ENCODE results near the gene NR4A3. TPM values are rescaled to one million over a fixed set of nuclear protein-coding genes. Genes with fewer than 3 reads are reported as not detected.
"Not testable (repeated sequence)": the region's sequence is repeated elsewhere in the genome, so short reads cannot be mapped to it uniquely, and the experiment has no call there.

Gene NR4A3
- total and polyA plus RNA-seq, 10 donors, result 0.32 to 6.7 (median 2.2) TPM

DNA sequence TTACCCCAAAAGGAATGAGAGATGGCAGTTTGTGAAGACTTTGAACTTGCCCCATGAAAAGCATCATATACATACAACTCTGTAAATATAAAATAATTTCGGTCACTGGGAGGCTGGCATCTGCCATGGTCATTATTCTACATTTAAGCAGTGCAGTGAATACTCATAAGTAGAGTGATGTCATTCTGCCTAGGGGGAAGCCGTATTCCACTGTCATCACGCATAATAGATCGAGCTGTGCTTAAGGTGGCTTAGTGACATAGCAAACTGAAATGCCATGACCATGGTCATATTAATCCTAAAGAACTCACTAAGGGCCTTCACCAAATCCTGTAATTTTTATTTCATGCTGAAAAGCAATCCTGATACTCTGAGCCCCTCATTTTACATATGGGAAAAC lies 42.4 kb upstream of the NR4A3 start:
- TF ChIP-seq POLR2A (IDR thresholded peaks at IDR 0.05), result no peak
- no peak for TF ChIP-seq POLR2AphosphoS5 (IDR thresholded peaks at IDR 0.05)
- TF ChIP-seq, protein P1, sequence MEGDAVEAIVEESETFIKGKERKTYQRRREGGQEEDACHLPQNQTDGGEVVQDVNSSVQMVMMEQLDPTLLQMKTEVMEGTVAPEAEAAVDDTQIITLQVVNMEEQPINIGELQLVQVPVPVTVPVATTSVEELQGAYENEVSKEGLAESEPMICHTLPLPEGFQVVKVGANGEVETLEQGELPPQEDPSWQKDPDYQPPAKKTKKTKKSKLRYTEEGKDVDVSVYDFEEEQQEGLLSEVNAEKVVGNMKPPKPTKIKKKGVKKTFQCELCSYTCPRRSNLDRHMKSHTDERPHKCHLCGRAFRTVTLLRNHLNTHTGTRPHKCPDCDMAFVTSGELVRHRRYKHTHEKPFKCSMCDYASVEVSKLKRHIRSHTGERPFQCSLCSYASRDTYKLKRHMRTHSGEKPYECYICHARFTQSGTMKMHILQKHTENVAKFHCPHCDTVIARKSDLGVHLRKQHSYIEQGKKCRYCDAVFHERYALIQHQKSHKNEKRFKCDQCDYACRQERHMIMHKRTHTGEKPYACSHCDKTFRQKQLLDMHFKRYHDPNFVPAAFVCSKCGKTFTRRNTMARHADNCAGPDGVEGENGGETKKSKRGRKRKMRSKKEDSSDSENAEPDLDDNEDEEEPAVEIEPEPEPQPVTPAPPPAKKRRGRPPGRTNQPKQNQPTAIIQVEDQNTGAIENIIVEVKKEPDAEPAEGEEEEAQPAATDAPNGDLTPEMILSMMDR (IDR thresholded peaks at IDR 0.05 in 8 of 11, conservative IDR thresholded peaks at IDR 0.05 in 3 of 11), result no peak
- 84 to 88% (median 86%) methylated on average over 4 of the region's 4 CpGs for WGBS, 5 donors
- H3K36me3 ChIP-seq, result no peaks in the 10 kb centered on the region
- peaks cover 0 to 6% (median 0%) of the 10 kb centered on the region in 7 donors for H3K27me3 ChIP-seq (replicated peaks in 1 of 7)
- DNase-seq, result no peak
- H3K4me3 ChIP-seq, result no peak overlapping the region
- no peaks in the 10 kb centered on the region for H3K4me1 ChIP-seq
- no peaks in the 10 kb centered on the region for H3K9me3 ChIP-seq
- intact Hi-C loops (cut with DNase I; ENCODE audit: low total_unique reads), result no loop called here
- H3K27ac ChIP-seq, result no peak overlapping the region

DNA sequence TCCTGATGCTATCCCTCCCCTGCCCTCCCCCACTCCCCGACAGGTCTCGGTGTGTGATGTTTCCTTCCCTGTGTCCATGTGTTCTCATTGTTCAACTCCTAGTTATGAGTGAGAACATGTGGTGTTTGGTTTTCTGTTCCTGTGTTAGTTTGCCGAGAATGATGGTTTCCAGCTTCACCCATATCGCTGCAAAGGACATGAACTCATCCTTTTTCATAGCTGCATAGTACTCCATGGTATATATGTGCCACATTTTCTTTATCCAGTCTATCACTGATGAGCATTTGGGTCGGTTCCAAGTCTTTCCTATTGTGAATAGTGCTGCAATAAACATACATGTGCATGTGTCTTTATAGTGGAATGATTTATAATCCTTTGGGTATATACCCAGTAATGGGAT lies 39.3 kb upstream of the NR4A3 start:
- H3K9me3 ChIP-seq; H3K36me3 ChIP-seq; H3K4me3 ChIP-seq; H3K27ac ChIP-seq; intact Hi-C loops (cut with DNase I; ENCODE audit: low total_unique reads); H3K4me1 ChIP-seq; H3K27me3 ChIP-seq (replicated peaks in 1 of 7); DNase-seq: not testable (repeated sequence)
- 88 to 93% (median 89%) methylated on average over 5 of the region's 5 CpGs for WGBS, 5 donors

DNA sequence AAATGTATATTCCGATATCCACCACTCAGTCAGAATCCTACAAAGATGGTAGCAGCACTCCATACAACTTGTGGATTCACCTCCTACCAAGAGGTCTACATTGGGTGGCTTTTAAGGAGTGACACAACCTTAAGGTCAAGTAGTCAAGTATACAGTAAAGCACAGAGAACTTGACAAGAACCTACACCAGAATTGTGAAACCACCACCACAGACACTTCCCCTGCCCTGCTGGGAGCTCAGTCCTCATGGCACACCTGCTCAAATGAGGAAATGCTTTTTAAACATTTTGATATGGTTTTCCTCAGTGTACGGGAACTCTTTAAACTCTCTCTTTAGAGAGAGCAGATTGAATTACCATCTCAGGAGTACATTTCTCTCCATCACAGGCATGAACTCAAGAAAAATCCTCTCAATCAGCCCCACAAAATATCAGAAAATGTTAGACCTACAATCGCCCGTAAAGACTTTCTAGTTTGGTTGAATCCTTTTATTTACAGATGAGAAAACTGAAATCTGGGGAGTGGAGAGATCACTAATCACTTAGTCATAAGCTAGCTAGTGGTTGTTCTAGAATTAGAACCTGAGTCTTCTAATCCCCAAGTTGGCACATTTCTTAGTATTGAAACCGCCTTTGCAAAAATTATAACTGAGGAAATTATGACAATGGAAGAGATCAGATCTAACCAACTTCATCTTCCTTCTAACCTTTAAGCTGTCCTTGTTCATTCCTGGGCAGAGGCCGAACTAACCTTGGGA lies 38.5 kb upstream of the NR4A3 start:
- no peak for DNase-seq
- no peak overlapping the region for H3K4me3 ChIP-seq
- H3K27me3 ChIP-seq (replicated peaks in 1 of 7), result no peaks in the 10 kb centered on the region
- H3K36me3 ChIP-seq, result no peaks in the 10 kb centered on the region
- no peaks in the 10 kb centered on the region for H3K9me3 ChIP-seq
- H3K27ac ChIP-seq, result no peak overlapping the region
- TF ChIP-seq POLR2A (IDR thresholded peaks at IDR 0.05) (no peak), POLR2AphosphoS5 (IDR thresholded peaks at IDR 0.05) (no peak)
- TF ChIP-seq, protein P1 (IDR thresholded peaks at IDR 0.05 in 8 of 11, conservative IDR thresholded peaks at IDR 0.05 in 3 of 11), result no peak
- intact Hi-C loops (cut with DNase I; ENCODE audit: low total_unique reads), result no loop called here
- WGBS, 5 donors, result 75 to 81% (median 77%) methylated on average over 6 of the region's 6 CpGs
- no peaks in the 10 kb centered on the region for H3K4me1 ChIP-seq

DNA sequence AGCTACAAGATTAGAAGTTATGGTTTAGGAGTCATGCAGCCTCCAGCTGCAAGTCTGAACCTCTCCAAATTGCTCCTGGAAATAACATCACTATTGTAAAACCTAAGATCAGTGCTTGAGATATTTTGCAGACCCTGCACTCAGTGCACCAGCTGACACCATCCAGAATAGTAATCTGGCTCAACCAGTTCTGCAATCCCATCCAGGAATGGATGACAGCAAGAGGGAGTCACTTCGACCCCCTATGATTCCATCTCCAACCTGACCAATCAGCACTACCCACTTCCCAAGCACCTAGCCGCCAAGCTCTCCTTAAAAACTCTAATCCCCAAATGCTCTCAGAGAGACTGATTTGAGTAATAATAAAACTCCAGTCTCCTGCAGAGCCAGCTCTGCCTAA lies 37.9 kb upstream of the NR4A3 start:
- Histone ChIP-seq H3K27me3 (replicated peaks in 1 of 7) (no peaks in the 10 kb centered on the region), H3K4me3 (no peak overlapping the region), H3K4me1 (no peaks in the 10 kb centered on the region), H3K36me3 (no peaks in the 10 kb centered on the region), H3K27ac (no peak overlapping the region), H3K9me3 (no peaks in the 10 kb centered on the region)
- TF ChIP-seq POLR2A (IDR thresholded peaks at IDR 0.05), result no peak
- TF ChIP-seq POLR2AphosphoS5 (IDR thresholded peaks at IDR 0.05), result no peak
- TF ChIP-seq, protein P1 (IDR thresholded peaks at IDR 0.05 in 8 of 11, conservative IDR thresholded peaks at IDR 0.05 in 3 of 11), result no peak
- DNase-seq, result no peak
- intact Hi-C loops (cut with DNase I; ENCODE audit: low total_unique reads), result no loop called here
- 60 to 81% (median 77%) methylated on average over 2 of the region's 2 CpGs for WGBS, 5 donors
